Glutamatergic neuron (in vitro differentiated cells): Measurements from ENCODE around the gene TRIM13. TPM values are rescaled to one million over a fixed set of nuclear protein-coding genes. Genes with fewer than 3 reads are reported as not detected.

Source experiments
- DNase-seq: peaks from one replicate; pipeline ENCODE4 v3.0.0; 2022
- H3K27ac Mint-ChIP-seq: one replicate; pipeline ENCODE4 v1.8.0; 2020; ENCODE audit warnings: mild to moderate bottlenecking, mixed read lengths, inconsistent platforms; ENCODE audit not compliant: unreplicated experiment
- H3K27me3 Mint-ChIP-seq: one replicate; pipeline ENCODE4 v1.8.0; 2020; ENCODE audit warnings: mild to moderate bottlenecking, moderate library complexity, mixed read lengths, inconsistent platforms; ENCODE audit not compliant: unreplicated experiment
- H3K36me3 Mint-ChIP-seq: one replicate; pipeline ENCODE4 v1.8.0; 2020; ENCODE audit warnings: mild to moderate bottlenecking, mixed read lengths, inconsistent platforms; ENCODE audit not compliant: unreplicated experiment
- H3K4me1 Mint-ChIP-seq: one replicate; pipeline ENCODE4 v1.8.0; 2020; ENCODE audit warnings: mild to moderate bottlenecking, low read depth, mixed read lengths, inconsistent platforms; ENCODE audit not compliant: unreplicated experiment
- H3K4me3 Mint-ChIP-seq: one replicate; pipeline ENCODE4 v1.8.0; 2020; ENCODE audit warnings: mild to moderate bottlenecking, mixed read lengths, inconsistent platforms; ENCODE audit not compliant: unreplicated experiment
- H3K9me3 Mint-ChIP-seq: one replicate; pipeline ENCODE4 v1.8.0; 2020; ENCODE audit warnings: mild to moderate bottlenecking, moderate library complexity, mixed read lengths, inconsistent platforms; ENCODE audit not compliant: unreplicated experiment
- total RNA-seq: library from RNA; stranded (reverse); fragmentation: NEBNext Ultra II Directional; extraction: Animal tissue kit (Norgen Biotek cat#: 25700); gene quantifications from one replicate; pipeline ENCODE4 v1.2.1, GENCODE V29; 2021; ENCODE audit not compliant: unreplicated experiment
- TF ChIP-seq, protein P1 (sequence below): fragments of 200-600 bp; sonication (generic); IDR thresholded peaks from one replicate; pipeline ENCODE4 v1.5.0; 2021; ENCODE audit not compliant: partially characterized antibody, unreplicated experiment

Gene TRIM13
- total RNA-seq, 1 donor from 2014 or later: 43.1 TPM

DNA sequence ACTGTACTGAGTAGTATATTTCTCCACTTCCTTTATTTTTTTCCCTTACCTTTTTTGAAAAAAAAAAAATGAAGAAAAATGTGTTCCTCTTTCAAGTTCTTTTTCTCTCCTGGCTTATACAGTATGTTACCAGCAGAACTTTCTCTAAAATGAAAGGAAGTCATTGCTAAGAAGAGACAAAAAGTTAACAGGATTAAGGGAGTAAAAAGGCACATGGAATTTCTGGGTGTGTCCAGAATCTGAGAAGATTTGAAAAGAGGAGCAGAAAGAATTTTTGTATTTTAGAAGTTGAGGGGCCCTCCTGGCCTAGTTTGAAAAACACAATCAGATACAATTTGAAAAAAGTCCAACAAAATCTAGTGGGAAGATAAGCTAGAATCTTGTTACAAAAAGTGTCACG, 21.0 kb upstream of the TRIM13 start:
- TF ChIP-seq, protein P1, sequence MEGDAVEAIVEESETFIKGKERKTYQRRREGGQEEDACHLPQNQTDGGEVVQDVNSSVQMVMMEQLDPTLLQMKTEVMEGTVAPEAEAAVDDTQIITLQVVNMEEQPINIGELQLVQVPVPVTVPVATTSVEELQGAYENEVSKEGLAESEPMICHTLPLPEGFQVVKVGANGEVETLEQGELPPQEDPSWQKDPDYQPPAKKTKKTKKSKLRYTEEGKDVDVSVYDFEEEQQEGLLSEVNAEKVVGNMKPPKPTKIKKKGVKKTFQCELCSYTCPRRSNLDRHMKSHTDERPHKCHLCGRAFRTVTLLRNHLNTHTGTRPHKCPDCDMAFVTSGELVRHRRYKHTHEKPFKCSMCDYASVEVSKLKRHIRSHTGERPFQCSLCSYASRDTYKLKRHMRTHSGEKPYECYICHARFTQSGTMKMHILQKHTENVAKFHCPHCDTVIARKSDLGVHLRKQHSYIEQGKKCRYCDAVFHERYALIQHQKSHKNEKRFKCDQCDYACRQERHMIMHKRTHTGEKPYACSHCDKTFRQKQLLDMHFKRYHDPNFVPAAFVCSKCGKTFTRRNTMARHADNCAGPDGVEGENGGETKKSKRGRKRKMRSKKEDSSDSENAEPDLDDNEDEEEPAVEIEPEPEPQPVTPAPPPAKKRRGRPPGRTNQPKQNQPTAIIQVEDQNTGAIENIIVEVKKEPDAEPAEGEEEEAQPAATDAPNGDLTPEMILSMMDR: no peak
- Mint-ChIP-seq H3K36me3 (no peaks in the 10 kb centered on the region), H3K4me1 (no peaks in the 10 kb centered on the region), H3K9me3 (no peaks in the 10 kb centered on the region), H3K27ac (no peak overlapping the region), H3K4me3 (no peak overlapping the region), H3K27me3 (peaks cover 3% of the 10 kb centered on the region)
- DNase-seq: no peak

GRCh38 chr13:49976314-49977258, 20.3 kb upstream of the TRIM13 start:
- TF ChIP-seq, protein P1: peak; percentile 93
- Mint-ChIP-seq H3K4me1 (no peaks in the 10 kb centered on the region), H3K27me3 (peaks cover 3% of the 10 kb centered on the region), H3K36me3 (no peaks in the 10 kb centered on the region), H3K4me3 (no peak overlapping the region), H3K9me3 (no peaks in the 10 kb centered on the region), H3K27ac (no peak overlapping the region)
- peak; percentile 81 for DNase-seq

GRCh38 chr13:49977992-49978391, 18.9 kb upstream of the TRIM13 start:
- H3K27ac Mint-ChIP-seq: no peak overlapping the region

GRCh38 chr13:49980266-49980665, 16.6 kb upstream of the TRIM13 start:
- no peak overlapping the region for H3K27ac Mint-ChIP-seq
- no peak for DNase-seq
- peaks cover 5% of the 10 kb centered on the region for H3K27me3 Mint-ChIP-seq
- H3K4me1 Mint-ChIP-seq: no peaks in the 10 kb centered on the region
- TF ChIP-seq, protein P1: no peak
- H3K9me3 Mint-ChIP-seq: no peaks in the 10 kb centered on the region
- no peaks in the 10 kb centered on the region for H3K36me3 Mint-ChIP-seq
- no peak overlapping the region for H3K4me3 Mint-ChIP-seq

More at GRCh38 chr13:49977992-49978391, 18.9 kb upstream of the TRIM13 start:
- H3K4me3 Mint-ChIP-seq: no peak overlapping the region
- H3K27me3 Mint-ChIP-seq: peaks cover 9% of the 10 kb centered on the region
- DNase-seq: no peak
- H3K36me3 Mint-ChIP-seq: no peaks in the 10 kb centered on the region
- no peaks in the 10 kb centered on the region for H3K4me1 Mint-ChIP-seq
- no peaks in the 10 kb centered on the region for H3K9me3 Mint-ChIP-seq
- TF ChIP-seq, protein P1: no peak

DNA sequence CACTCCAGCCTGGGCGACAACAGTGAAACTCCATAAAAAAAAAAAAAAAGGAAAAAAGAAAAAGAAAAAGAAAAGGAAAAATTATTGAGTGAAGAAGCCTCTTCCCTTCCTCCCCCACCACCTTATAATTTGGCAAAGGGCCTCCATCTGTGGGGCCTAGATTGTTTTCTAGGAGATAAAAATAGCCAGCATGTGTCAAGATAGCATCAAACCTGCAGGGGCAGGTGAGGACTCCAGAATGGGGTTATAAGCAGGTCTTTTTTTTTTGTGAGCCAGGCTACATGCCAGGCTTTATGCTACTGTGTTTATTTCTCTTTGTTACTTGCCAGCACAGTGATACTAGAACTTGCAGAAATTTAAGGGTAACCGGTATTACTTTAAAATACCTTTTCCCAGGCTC, 11.7 kb upstream of the TRIM13 start:
- TF ChIP-seq, protein P1: no peak

More for the DNA sequence above, 11.7 kb upstream of the TRIM13 start:
- Mint-ChIP-seq H3K4me3 (no peak overlapping the region), H3K36me3 (no peaks in the 10 kb centered on the region), H3K9me3 (no peaks in the 10 kb centered on the region), H3K4me1 (no peaks in the 10 kb centered on the region), H3K27me3 (peaks cover 7% of the 10 kb centered on the region), H3K27ac (no peak overlapping the region)
- no peak for DNase-seq
